ENCODE data around the gene PLA2G2F.

Gene PLA2G2F

GRCh38 chr1:20143734-20144565 is 4.8 kb downstream of the PLA2G2F start:
- no peak for DNase-seq

GRCh38 chr1:20147846-20148570 is 8.9 kb downstream of the PLA2G2F start:
- DNase-seq, result no peak

GRCh38 chr1:20148571-20149500 is 9.7 kb downstream of the PLA2G2F start:
- no peak for DNase-seq

GRCh38 chr1:20149601-20150325 is 10.6 kb downstream of the PLA2G2F start:
- no peak for DNase-seq

- no peak for DNase-seq
Measured at GRCh38 chr1:20150326-20150705, 11.2 kb downstream of the PLA2G2F start.

- DNase-seq, result no peak
Measured at GRCh38 chr1:20150969-20151368, 11.8 kb downstream of the PLA2G2F start.

- DNase-seq, result peak; percentile 32
Measured at GRCh38 chr1:20151906-20152598, 12.9 kb downstream of the PLA2G2F start.

- DNase-seq, result no peak
Measured at GRCh38 chr1:20152599-20152930, 13.4 kb downstream of the PLA2G2F start.

GRCh38 chr1:20153000-20153418 is 13.9 kb downstream of the PLA2G2F start:
- no peak for DNase-seq

GRCh38 chr1:20154301-20154831 is 15.2 kb downstream of the PLA2G2F start:
- DNase-seq, result no peak

- no peak for DNase-seq
Measured at GRCh38 chr1:20158358-20159070, 19.4 kb downstream of the PLA2G2F start.

GRCh38 chr1:20160034-20160433 is 20.9 kb downstream of the PLA2G2F start:
- DNase-seq, result no peak

- no peak for DNase-seq
Measured at GRCh38 chr1:20164694-20165202, 25.6 kb downstream of the PLA2G2F start.

- DNase-seq, result no peak
Measured at GRCh38 chr1:20165522-20165951, 26.4 kb downstream of the PLA2G2F start.

GRCh38 chr1:20166051-20166450 is 26.9 kb downstream of the PLA2G2F start:
- DNase-seq, result no peak

GRCh38 chr1:20167126-20167525 is 28.0 kb downstream of the PLA2G2F start:
- no peak for DNase-seq

GRCh38 chr1:20168564-20169491 is 29.7 kb downstream of the PLA2G2F start:
- no peak for DNase-seq

- DNase-seq, result no peak
Measured at GRCh38 chr1:20169932-20170331, 30.8 kb downstream of the PLA2G2F start.

- peak; percentile 64 for DNase-seq
Measured at GRCh38 chr1:20172033-20172590, 33.0 kb downstream of the PLA2G2F start.

Data from NCI-H2029 (cell line).